ENCODE data around the gene GLIS2. TPM values are rescaled to one million over a fixed set of nuclear protein-coding genes. Genes with fewer than 3 reads are reported as not detected.

GLIS2 gene
- total RNA-seq, 1 donor from 2014 or later: not detected

DNA sequence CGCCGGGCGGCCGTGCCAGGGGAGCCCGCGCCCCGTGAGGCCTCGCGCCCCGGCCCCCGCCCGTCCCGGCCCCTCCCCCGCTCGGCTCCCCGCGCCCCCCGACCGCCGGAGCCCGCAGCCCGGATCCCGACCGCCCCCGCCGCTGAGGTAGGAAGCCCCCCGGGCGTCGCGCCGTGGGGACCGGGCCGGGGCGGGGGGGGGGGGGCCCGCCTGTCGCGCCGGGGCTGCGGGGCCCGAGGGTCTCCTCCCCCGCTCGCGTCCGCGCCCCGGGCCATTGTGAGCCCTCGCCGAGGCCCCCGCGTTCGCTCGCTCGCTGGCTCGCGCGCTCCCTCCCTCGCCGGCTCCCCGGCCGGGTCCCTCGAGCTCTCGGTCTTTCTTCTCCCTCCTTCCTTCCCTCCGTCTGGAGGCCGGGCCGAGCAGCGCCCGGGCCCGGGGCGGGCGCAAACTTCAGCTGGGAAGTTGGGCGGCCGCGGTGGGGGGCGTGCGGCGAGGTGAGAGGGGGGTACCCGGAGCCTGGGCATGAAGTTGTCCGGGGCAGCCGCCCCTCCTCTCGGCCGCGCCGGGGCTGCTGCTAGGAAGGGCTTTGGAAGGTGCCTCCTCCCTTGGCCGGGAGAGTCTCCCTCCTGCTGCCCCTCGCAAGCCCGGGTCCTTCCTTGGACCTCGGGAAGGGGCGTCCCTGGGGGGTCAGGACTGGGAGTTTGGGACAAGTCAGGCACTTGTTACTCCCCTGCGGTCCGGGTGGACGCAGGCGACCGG, 419 bp downstream of the GLIS2 start:
- intact Hi-C loops (cut with micrococcal nuclease): loop anchor here (1.0 kb wide), 1 partner anchor 9 kb away; no protein-coding TSS in a partner anchor
- Mint-ChIP-seq H3K4me1 (peaks cover 18% of the 10 kb centered on the region), H3K4me3 (peak overlapping the region; percentile 15), H3K9me3 (no peaks in the 10 kb centered on the region), H3K27ac (no peak overlapping the region), H3K36me3 (ENCODE audit: low read depth) (no peaks in the 10 kb centered on the region), H3K27me3 (peaks cover 15% of the 10 kb centered on the region)
- ChIA-PET CTCF (no interaction called here), POLR2A (interaction anchor here (0.6 to 1.3 kb wide), 3 partner anchors 7 to 43 kb away, joined by 3 to 4 read pairs (median 3); partner anchors contain the start of gene TFAP4)
- ATAC-seq (ENCODE audit: low read depth): no peak
- TF ChIP-seq, protein P1, sequence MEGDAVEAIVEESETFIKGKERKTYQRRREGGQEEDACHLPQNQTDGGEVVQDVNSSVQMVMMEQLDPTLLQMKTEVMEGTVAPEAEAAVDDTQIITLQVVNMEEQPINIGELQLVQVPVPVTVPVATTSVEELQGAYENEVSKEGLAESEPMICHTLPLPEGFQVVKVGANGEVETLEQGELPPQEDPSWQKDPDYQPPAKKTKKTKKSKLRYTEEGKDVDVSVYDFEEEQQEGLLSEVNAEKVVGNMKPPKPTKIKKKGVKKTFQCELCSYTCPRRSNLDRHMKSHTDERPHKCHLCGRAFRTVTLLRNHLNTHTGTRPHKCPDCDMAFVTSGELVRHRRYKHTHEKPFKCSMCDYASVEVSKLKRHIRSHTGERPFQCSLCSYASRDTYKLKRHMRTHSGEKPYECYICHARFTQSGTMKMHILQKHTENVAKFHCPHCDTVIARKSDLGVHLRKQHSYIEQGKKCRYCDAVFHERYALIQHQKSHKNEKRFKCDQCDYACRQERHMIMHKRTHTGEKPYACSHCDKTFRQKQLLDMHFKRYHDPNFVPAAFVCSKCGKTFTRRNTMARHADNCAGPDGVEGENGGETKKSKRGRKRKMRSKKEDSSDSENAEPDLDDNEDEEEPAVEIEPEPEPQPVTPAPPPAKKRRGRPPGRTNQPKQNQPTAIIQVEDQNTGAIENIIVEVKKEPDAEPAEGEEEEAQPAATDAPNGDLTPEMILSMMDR (IDR thresholded peaks at IDR 0.05): no peak
- DNase-seq: no peak

DNA sequence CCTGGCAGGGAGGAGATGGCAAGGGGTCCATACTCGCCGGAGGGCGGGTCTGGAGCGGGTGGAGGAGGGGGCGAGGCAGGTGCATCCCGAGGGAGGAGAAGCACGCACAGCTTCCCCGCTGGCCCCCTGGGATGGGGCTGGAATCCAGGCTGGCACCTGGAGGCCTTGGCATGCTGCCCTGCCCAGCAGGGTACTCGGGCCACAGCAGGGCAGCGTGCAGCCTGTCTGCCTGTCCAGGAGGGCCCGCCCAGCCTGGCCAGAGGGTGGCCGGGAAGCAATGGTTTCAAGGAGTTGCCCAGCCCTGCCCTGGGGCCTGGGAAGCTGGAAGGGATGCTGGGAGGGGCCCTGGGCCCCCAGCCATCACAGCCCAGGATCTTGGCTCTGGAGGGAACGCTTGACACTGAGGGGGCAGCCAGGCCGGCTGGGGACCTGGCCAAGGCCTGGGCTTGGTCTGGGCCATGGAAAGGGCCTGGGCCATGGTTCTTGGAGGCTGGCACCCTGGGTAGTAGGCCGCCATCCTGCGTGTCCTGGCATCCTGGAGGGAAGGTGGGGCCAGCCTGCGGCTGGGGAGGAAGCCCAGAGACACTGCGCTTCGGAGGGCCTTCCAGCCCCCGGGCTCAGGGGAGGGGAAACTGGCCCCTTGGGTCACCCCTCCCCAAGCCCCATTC, 1.1 kb downstream of the GLIS2 start:
- no peaks in the 10 kb centered on the region for H3K36me3 Mint-ChIP-seq (ENCODE audit: low read depth)
- TF ChIP-seq, protein P1 (IDR thresholded peaks at IDR 0.05): no peak
- H3K4me3 Mint-ChIP-seq: peak overlapping the region; percentile 32
- H3K9me3 Mint-ChIP-seq: no peaks in the 10 kb centered on the region
- DNase-seq (no peak), ATAC-seq (ENCODE audit: low read depth) (no peak)
- ChIA-PET POLR2A (interaction anchor here (1.1 to 1.3 kb wide), 2 partner anchors 8 to 44 kb away, joined by 3 to 4 read pairs; partner anchors contain the start of gene TFAP4), CTCF (interaction anchor here (1.0 to 1.2 kb wide), 2 partner anchors 7 to 10 kb away, joined by 3 to 8 read pairs; no protein-coding TSS in a partner anchor)
- intact Hi-C loops (cut with micrococcal nuclease): loop anchor here (1.0 kb wide), 1 partner anchor 10 kb away; no protein-coding TSS in a partner anchor
- no peak overlapping the region for H3K27ac Mint-ChIP-seq
- H3K4me1 Mint-ChIP-seq: peaks cover 18% of the 10 kb centered on the region
- H3K27me3 Mint-ChIP-seq: peaks cover 15% of the 10 kb centered on the region

DNA sequence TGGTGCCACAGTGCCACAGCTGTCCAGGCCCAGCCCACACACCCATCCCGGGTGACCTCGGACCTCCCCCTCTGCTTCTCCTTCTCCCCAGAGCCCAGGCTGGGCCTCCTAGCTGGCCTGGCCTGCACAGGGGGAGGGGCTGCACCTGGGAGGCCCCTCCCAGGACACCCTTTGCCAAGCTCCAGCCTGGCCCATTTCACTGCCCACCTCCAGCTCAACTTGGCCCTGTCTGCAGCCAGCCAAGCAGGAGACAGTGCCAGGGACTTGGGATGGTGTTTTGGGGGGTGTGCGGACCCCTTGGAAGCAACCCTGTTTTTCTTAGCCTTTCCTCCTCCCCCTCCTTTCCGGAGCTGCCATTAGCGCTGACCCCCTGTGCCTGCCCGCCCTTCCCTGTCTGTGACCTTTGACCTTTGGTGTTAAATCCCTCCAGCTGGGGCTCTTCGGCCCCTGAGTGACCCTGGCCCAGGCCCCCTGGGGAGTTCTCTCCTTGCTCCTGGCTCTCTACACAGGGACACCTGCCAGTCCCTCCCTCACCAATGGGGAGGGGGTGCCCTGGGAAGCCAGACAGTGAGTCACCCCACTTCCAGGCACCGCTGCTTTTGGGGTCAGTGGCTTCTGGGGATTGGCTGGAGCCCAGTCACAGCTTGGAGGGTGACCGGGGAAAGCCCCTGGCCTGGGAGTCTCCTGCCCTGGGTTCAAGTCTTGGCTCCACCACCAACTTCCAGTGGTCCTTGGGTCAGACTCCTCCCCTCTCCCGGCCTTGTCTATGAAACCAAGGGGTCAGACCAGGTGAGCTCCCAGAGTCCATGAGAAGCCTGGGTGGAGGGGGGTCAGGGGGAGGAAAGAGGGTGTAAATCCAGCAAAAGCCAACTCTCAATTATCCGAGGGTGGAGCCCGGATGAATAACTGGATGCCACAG, 1.9 kb downstream of the GLIS2 start:
- TF ChIP-seq, protein P1 (IDR thresholded peaks at IDR 0.05): no peak
- Mint-ChIP-seq H3K4me1 (peaks cover 18% of the 10 kb centered on the region), H3K9me3 (no peaks in the 10 kb centered on the region), H3K4me3 (peak overlapping the region; percentile 46), H3K36me3 (ENCODE audit: low read depth) (no peaks in the 10 kb centered on the region), H3K27me3 (peaks cover 15% of the 10 kb centered on the region), H3K27ac (no peak overlapping the region)
- ATAC-seq (ENCODE audit: low read depth): no peak
- CTCF ChIA-PET: interaction anchor here (1.0 to 1.2 kb wide), 2 partner anchors 8 to 10 kb away, joined by 3 to 8 read pairs; no protein-coding TSS in a partner anchor
- DNase-seq: no peak
- intact Hi-C loops (cut with micrococcal nuclease): no loop called here
- POLR2A ChIA-PET: interaction anchor here (1.3 kb wide), 1 partner anchor 9 kb away, joined by 3 read pairs; no protein-coding TSS in a partner anchor

DNA sequence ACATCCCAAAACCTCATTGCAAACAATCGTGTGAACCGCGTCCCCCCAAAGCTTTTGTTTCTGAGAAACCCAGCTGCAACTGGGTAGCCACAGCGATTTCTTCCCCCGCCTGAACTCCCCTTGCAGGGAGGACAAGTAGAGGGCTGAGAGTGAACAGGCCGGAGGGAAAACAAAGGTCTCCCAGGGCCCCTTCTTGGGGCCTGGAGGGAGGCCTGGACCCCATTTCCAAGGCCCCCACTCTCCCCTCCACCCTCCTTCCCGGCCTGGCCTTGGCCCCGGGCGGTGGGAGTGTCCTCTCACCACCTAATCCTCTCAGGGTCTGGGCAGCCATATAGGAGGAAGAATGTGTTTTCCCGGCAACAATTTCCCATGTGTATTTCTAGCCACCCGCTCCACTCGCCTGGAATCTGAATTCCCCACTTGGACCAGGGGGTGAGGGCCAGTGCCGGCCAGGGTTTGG, 2.6 kb downstream of the GLIS2 start:
- H3K27ac Mint-ChIP-seq: no peak overlapping the region
- ChIA-PET POLR2A (no interaction called here), CTCF (interaction anchor here (1.2 kb wide), 1 partner anchor 9 kb away, joined by 8 read pairs; no protein-coding TSS in a partner anchor)
- TF ChIP-seq, protein P1 (IDR thresholded peaks at IDR 0.05): no peak
- no peak overlapping the region for H3K4me3 Mint-ChIP-seq
- no peak for ATAC-seq (ENCODE audit: low read depth)
- no peaks in the 10 kb centered on the region for H3K9me3 Mint-ChIP-seq
- H3K4me1 Mint-ChIP-seq: peaks cover 18% of the 10 kb centered on the region
- intact Hi-C loops (cut with micrococcal nuclease): no loop called here
- DNase-seq: no peak
- peaks cover 15% of the 10 kb centered on the region for H3K27me3 Mint-ChIP-seq
- no peaks in the 10 kb centered on the region for H3K36me3 Mint-ChIP-seq (ENCODE audit: low read depth)
